Measurements from ENCODE around the gene EVI2B.
"Not testable (repeated sequence)": the region's sequence is repeated elsewhere in the genome, so short reads cannot be mapped to it uniquely, and the experiment has no call there.

EVI2B gene

DNA sequence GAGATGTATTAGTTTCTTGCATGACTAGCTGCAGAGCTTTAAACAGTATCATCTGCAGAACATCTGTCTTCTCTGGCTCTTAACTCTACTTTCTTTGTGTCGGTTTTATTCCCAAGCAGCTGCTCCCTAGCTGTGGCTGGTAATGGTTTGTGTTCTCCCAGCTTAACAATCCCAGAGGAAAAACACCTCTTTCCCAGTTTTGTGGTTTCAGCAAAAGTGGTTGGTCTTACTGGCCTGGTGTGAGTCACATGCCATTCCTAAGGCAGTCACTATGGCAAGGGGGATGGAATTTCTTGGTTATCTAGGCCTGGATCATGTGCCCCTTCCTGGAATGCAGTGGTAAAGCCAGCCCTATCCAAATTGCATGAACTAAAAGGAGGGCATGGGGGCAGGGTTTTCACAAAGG, 44.3 kb downstream of the EVI2B start:
- TF ChIP-seq, protein P1, sequence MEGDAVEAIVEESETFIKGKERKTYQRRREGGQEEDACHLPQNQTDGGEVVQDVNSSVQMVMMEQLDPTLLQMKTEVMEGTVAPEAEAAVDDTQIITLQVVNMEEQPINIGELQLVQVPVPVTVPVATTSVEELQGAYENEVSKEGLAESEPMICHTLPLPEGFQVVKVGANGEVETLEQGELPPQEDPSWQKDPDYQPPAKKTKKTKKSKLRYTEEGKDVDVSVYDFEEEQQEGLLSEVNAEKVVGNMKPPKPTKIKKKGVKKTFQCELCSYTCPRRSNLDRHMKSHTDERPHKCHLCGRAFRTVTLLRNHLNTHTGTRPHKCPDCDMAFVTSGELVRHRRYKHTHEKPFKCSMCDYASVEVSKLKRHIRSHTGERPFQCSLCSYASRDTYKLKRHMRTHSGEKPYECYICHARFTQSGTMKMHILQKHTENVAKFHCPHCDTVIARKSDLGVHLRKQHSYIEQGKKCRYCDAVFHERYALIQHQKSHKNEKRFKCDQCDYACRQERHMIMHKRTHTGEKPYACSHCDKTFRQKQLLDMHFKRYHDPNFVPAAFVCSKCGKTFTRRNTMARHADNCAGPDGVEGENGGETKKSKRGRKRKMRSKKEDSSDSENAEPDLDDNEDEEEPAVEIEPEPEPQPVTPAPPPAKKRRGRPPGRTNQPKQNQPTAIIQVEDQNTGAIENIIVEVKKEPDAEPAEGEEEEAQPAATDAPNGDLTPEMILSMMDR (IDR thresholded peaks at IDR 0.05; ENCODE audit: low read depth, low read length) = no peak
- DNase-seq (ENCODE audit: extremely low read depth, low read depth) = peak; percentile 92

DNA sequence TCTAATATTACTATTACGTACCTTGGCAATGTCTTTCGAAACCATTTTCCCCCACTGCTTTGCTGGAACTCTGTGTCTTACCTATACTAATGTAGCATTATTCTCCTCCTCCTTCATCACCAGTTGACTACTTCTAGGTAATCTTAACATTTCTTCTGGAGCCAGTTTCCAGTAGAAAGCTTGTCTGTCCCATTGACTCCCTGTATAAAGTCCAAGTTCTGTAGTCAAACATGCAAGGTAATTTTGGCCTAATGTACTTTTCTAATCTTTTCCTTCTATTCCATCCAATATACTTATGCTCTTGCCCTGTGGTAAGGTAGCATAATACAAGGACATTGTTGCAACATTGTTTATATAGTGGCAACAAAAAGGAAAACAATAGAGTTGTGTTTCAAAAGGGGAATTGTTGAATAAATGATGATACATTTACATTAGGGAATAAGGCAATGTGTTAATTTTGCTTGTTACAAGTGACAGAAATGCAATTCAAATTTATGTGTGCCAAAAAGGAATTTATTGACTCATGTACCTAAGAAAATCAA, 44.7 kb downstream of the EVI2B start:
- TF ChIP-seq, protein P1 (IDR thresholded peaks at IDR 0.05; ENCODE audit: low read depth, low read length) = no peak
- DNase-seq (ENCODE audit: extremely low read depth, low read depth) = no peak

DNA sequence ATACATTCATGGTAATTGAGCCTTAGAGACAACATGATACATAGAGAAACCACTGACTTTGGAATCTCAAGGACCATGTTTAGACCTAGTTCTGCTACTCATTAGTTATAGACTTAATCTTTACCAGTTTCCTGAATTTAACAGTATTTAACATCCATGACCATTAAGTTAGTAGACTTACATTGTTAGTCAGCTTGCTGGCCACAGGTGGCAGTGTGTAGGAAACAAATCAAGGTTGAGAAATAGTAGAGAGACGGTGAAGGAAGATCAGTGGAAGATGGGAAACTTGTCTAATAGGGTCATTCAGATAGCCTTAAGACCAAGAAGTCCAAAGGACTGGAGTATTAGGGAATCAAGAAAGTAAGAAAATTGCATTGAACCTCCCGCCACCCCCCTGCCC, 47.8 kb downstream of the EVI2B start:
- TF ChIP-seq, protein P1 (IDR thresholded peaks at IDR 0.05; ENCODE audit: low read depth, low read length) = 0 out of 2 replicates have a peak, but pooled peaks have one; percentile 0
- DNase-seq (ENCODE audit: extremely low read depth, low read depth) = no peak

DNA sequence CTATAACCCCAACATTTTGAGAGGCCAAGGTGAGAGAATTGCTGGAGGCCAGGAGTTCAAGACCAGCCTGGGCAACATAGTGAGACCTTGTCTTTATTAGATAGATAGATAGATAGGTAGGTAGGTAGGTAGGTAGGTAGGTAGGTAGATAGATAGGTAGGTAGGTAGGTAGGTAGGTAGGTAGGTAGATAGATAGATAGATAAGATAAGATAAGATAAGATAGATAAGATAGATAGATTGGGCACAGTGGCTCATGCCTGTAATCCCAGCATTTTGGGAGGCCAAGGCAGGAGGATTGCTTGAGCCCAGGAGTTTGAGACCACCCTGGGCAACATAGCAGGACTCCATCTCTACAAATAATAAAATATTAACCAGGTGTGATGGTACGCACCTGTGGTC, 50.9 kb downstream of the EVI2B start:
- DNase-seq (ENCODE audit: extremely low read depth, low read depth) = not testable (repeated sequence)

DNA sequence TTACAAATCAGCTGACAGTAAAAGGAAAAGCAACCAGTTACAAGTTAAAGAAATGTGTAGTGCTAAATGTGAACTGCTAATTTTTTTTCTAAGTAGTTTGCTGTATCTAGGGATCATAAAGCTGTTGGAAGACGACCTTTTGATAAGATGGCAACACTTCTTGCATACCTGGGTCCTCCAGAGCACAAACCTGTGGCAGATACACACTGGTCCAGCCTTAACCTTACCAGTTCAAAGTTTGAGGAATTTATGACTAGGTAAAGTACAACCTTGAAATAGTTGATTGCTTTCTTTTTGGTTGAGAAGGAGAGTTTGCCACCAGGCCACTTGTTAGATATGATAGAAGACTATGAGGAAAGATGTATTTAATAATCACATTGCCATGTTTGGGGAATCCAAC, 52.3 kb downstream of the EVI2B start:
- DNase-seq (ENCODE audit: extremely low read depth, low read depth) = no peak
- TF ChIP-seq, protein P1 (IDR thresholded peaks at IDR 0.05; ENCODE audit: low read depth, low read length) = no peak

DNA sequence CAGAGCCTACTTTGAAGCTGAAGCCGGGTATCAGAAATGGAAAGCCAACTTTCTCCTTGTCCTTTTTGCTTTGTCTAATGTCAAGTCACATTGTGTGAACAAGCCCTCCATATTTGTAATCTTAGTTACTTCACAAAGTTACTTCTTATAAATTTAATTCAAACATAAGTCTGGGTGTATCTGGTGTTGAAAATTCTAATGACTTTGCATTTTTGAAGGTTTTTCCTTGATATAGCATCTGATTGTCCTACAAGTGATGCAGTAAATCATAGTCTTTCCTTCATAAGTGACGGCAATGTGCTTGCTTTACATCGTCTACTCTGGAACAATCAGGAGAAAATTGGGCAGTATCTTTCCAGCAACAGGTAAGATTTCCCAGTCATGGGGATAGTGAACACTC, 53.7 kb downstream of the EVI2B start:
- DNase-seq (ENCODE audit: extremely low read depth, low read depth) = no peak
- TF ChIP-seq, protein P1 (IDR thresholded peaks at IDR 0.05; ENCODE audit: low read depth, low read length) = no peak

DNA sequence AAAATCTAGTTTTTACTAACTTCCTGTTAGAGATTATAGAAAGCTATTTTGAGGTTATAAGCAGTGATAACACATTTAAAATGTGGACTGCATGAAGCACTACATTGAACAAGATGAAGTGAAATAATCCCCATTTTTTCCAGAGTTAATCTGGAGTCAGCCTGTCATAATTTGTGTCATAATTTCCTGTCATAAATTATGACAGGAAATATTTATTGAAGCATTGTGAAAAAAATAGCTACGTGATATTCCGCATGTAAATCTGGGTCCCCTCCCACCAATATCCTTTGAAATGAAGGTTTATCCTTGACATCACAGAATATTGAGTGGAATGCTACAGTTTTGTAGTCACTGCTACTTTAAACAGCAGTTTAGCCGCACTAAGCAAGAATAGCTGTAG, 56.9 kb downstream of the EVI2B start:
- TF ChIP-seq, protein P1 (IDR thresholded peaks at IDR 0.05; ENCODE audit: low read depth, low read length) = no peak
- no peak for DNase-seq (ENCODE audit: extremely low read depth, low read depth)

DNA sequence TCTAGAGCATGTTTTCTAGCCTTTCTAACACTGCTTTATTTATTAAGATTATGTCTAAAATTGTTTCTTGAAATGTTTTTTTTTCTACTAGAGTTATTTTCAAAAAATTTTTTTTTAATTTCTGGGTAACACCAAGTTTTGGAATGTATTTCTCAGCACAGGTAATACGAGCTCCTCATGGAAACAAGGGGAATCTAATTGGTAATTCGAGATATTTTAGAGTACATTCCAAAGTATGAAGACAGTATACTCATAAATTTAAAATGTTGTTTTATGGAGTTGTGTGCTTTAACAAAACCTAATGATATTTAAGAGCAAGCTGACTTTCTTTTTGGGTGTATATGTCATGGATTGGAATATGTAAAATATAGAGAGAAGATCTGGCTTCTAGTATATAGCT, 59.2 kb downstream of the EVI2B start:
- TF ChIP-seq, protein P1 (IDR thresholded peaks at IDR 0.05; ENCODE audit: low read depth, low read length) = no peak
- no peak for DNase-seq (ENCODE audit: extremely low read depth, low read depth)

Measured in AG09319 (cell line).